GM23338 (cell line): ENCODE results near the gene MRAP. TPM values are rescaled to one million over a fixed set of nuclear protein-coding genes. Genes with fewer than 3 reads are reported as not detected.

Source experiments
- ATAC-seq: fragments of 200-7000 bp; cut with Tn5 transposase; 3 replicates; pipeline ENCODE4 v1.9.1; 2020
- DNase-seq: peaks from one replicate; pipeline ENCODE4 v3.0.0-alpha.2; 2015; ENCODE audit warnings: low spot score
- H2AFZ ChIP-seq: fragments of 200-600 bp; sonication (generic); 2 replicates; pipeline ENCODE4 v1.8.0; 2016; ENCODE audit warnings: antibody characterized with exemption, mild to moderate bottlenecking, moderate library complexity
- H3F3A ChIP-seq: fragments of 200-600 bp; sonication (generic); replicated peaks from 2 replicates; pipeline ENCODE4 v1.8.0; 2017; ENCODE audit warnings: antibody characterized with exemption, mixed run types, low read depth
- H3K27ac ChIP-seq: fragments of 200-600 bp; sonication (generic); 2 replicates; pipeline ENCODE4 v1.6.1; 2016; ENCODE audit warnings: low read depth
- H3K27me3 ChIP-seq: fragments of 200-600 bp; sonication (generic); 2 replicates; pipeline ENCODE4 v1.8.0; 2016; ENCODE audit warnings: mild to moderate bottlenecking, mixed run types, moderate library complexity; ENCODE audit not compliant: insufficient read depth
- H3K36me3 ChIP-seq: fragments of 200-600 bp; sonication (generic); 2 replicates; pipeline ENCODE4 v1.8.0; 2016; ENCODE audit warnings: mild to moderate bottlenecking; ENCODE audit not compliant: insufficient read depth
- H3K4me1 ChIP-seq: fragments of 200-600 bp; sonication (generic); 2 replicates; pipeline ENCODE4 v1.8.0; 2016; ENCODE audit warnings: mild to moderate bottlenecking, moderate library complexity; ENCODE audit not compliant: insufficient read depth
- H3K4me2 ChIP-seq: fragments of 200-600 bp; sonication (generic); 2 replicates; pipeline ENCODE4 v1.7.1; 2017; ENCODE audit warnings: mixed run types
- H3K4me3 ChIP-seq: fragments of 200-600 bp; sonication (generic); 2 replicates; pipeline ENCODE4 v1.6.1; 2016; ENCODE audit warnings: mixed run types
- H3K79me2 ChIP-seq: fragments of 200-600 bp; sonication (generic); replicated peaks from 2 replicates; pipeline ENCODE4 v1.8.0; 2017; ENCODE audit warnings: mild to moderate bottlenecking; ENCODE audit not compliant: insufficient read depth
- H3K9me2 ChIP-seq: fragments of 200-600 bp; sonication (generic); 2 replicates; pipeline ENCODE4 v1.8.0; 2017; ENCODE audit not compliant: insufficient read depth
- H4K20me1 ChIP-seq: fragments of 200-600 bp; sonication (generic); replicated peaks from 2 replicates; pipeline ENCODE4 v1.8.0; 2017; ENCODE audit warnings: mild to moderate bottlenecking; ENCODE audit not compliant: insufficient read depth
- H3K27ac Mint-ChIP-seq: 2 replicates; pipeline ENCODE4 v1.8.0; 2020; ENCODE audit warnings: inconsistent platforms, mild to moderate bottlenecking, moderate library complexity, mixed read lengths
- H3K27me3 Mint-ChIP-seq: 3 replicates; pipeline ENCODE4 v1.8.0; 2022; ENCODE audit warnings: low read depth, mild to moderate bottlenecking, moderate library complexity, mixed read lengths, inconsistent platforms; ENCODE audit not compliant: insufficient read depth, poor library complexity
- H3K36me3 Mint-ChIP-seq: 3 replicates; pipeline ENCODE4 v1.8.0; 2021; ENCODE audit warnings: low read depth, mild to moderate bottlenecking, inconsistent platforms, moderate library complexity, mixed read lengths
- H3K4me1 Mint-ChIP-seq: 3 replicates; pipeline ENCODE4 v1.8.0; 2020; ENCODE audit warnings: mild to moderate bottlenecking, inconsistent platforms, mixed read lengths
- H3K4me3 Mint-ChIP-seq: 3 replicates; pipeline ENCODE4 v1.8.0; 2021; ENCODE audit warnings: moderate library complexity, mild to moderate bottlenecking, inconsistent platforms, mixed read lengths
- H3K9me3 Mint-ChIP-seq: 3 replicates; pipeline ENCODE4 v1.8.0; 2020; ENCODE audit warnings: moderate library complexity, mild to moderate bottlenecking, inconsistent platforms, mixed read lengths
- CREB1 ChIP-seq: fragments of 250-450 bp; sonication (Bioruptor Pico); IDR thresholded peaks from 2 replicates; pipeline ENCODE4 v1.5.0; 2020; ENCODE audit warnings: low read depth, mild to moderate bottlenecking, moderate library complexity
- EZH2 ChIP-seq: fragments of 200-600 bp; sonication (generic); IDR thresholded peaks from one replicate; pipeline ENCODE4 v1.8.0; 2017; ENCODE audit warnings: antibody characterized with exemption, mild to moderate bottlenecking, low read depth; ENCODE audit not compliant: unreplicated experiment
- EZH2phosphoT487 ChIP-seq: fragments of 200-600 bp; sonication (generic); IDR thresholded peaks from one replicate; pipeline ENCODE4 v1.8.1; 2018; ENCODE audit warnings: antibody characterized with exemption; ENCODE audit not compliant: unreplicated experiment
- JUNB ChIP-seq: IDR thresholded peaks from one replicate; pipeline ENCODE4 v1.6.1; 2016; ENCODE audit warnings: antibody characterized with exemption; ENCODE audit not compliant: unreplicated experiment
- NANOG ChIP-seq: IDR thresholded peaks from 2 replicates; pipeline ENCODE4 v1.6.1; 2016; ENCODE audit warnings: antibody characterized with exemption, borderline replicate concordance
- POLR2AphosphoS5 ChIP-seq: IDR thresholded peaks from 2 replicates; pipeline ENCODE4 v1.6.1; 2016; ENCODE audit warnings: antibody characterized with exemption, low read depth
- STAT1 ChIP-seq: IDR thresholded peaks from one replicate; pipeline ENCODE4 v1.6.1; 2016; ENCODE audit warnings: antibody characterized with exemption; ENCODE audit not compliant: unreplicated experiment
- ZNF114 ChIP-seq: fragments of 250-450 bp; sonication (Bioruptor Pico); IDR thresholded peaks from 2 replicates; pipeline ENCODE4 v1.5.0; 2020; ENCODE audit warnings: mild to moderate bottlenecking, moderate library complexity
- ZNF331 ChIP-seq: fragments of 250-450 bp; sonication (Bioruptor Pico); IDR thresholded peaks from 2 replicates; pipeline ENCODE4 v1.5.0; 2020; ENCODE audit warnings: low read depth, mild to moderate bottlenecking, moderate library complexity
- polyA plus RNA-seq: library from polyadenylated mRNA; unstranded; fragments of >200 nt; fragmentation: Nextera tagmentation; extraction: Ambion mirVana; gene quantifications from 2 replicates; pipeline ENCODE4 v1.2.1, GENCODE V29; 2016
- total RNA-seq: library from RNA; depleted of rRNA; stranded (reverse); fragments of >200 nt; shearing (Covaris generic); gene quantifications from 2 replicates; pipeline ENCODE4 v1.2.3, GENCODE V29; 2014
- TF ChIP-seq, protein P1 (sequence below): fragments of 250-450 bp; sonication (Bioruptor Pico); IDR thresholded peaks from 2 replicates; pipeline ENCODE4 v1.5.0; 2020; ENCODE audit warnings: mild to moderate bottlenecking, moderate library complexity
- TF ChIP-seq, protein P2 (sequence below): IDR thresholded peaks from one replicate; pipeline ENCODE4 v1.6.1; 2018; ENCODE audit warnings: antibody characterized with exemption; ENCODE audit not compliant: unreplicated experiment
- TF ChIP-seq, protein P3 (sequence below), 2 experiments: fragments of 200-600 bp in 1 of 2; sonication (generic) in 1 of 2; conservative IDR thresholded peaks; 2 replicates each; pipeline versions ENCODE4 v1.5.1 to v1.6.1; 2016 to 2017; ENCODE audit warnings: antibody characterized with exemption in 2 of 2, low read depth in 2 of 2, mild to moderate bottlenecking in 2 of 2, moderate library complexity in 1 of 2
- TF ChIP-seq, protein P4 (sequence below): IDR thresholded peaks from 2 replicates; pipeline ENCODE4 v1.6.1; 2016; ENCODE audit warnings: antibody characterized with exemption

Gene MRAP
- total and polyA plus RNA-seq, 2 experiments from 2014 or later, result 0.78 TPM; not detected in 1

DNA sequence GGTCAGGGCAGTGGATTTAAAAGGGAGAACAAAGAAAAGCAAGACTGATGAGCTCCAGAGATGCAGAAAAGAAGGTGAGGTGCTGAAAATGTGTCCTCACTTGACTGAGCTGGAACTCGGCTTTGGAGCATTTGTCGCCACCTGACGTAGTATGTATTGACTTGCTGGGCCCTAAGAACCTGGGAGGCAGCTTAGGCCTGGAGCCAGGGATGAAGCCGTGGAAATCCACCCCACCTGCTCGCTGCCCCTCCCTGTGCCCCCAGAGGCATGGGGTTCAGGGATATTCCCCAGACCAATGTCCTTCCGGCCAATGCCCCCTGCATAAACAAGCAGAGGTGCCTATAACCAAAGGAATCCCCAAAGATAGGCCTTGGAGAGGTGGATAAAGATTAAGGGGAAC lies 14.3 kb downstream of the MRAP start:
- H3K9me2 ChIP-seq, result no peaks in the 10 kb centered on the region
- no peak for TF ChIP-seq JUNB
- no peak for TF ChIP-seq EZH2
- TF ChIP-seq, protein P1, sequence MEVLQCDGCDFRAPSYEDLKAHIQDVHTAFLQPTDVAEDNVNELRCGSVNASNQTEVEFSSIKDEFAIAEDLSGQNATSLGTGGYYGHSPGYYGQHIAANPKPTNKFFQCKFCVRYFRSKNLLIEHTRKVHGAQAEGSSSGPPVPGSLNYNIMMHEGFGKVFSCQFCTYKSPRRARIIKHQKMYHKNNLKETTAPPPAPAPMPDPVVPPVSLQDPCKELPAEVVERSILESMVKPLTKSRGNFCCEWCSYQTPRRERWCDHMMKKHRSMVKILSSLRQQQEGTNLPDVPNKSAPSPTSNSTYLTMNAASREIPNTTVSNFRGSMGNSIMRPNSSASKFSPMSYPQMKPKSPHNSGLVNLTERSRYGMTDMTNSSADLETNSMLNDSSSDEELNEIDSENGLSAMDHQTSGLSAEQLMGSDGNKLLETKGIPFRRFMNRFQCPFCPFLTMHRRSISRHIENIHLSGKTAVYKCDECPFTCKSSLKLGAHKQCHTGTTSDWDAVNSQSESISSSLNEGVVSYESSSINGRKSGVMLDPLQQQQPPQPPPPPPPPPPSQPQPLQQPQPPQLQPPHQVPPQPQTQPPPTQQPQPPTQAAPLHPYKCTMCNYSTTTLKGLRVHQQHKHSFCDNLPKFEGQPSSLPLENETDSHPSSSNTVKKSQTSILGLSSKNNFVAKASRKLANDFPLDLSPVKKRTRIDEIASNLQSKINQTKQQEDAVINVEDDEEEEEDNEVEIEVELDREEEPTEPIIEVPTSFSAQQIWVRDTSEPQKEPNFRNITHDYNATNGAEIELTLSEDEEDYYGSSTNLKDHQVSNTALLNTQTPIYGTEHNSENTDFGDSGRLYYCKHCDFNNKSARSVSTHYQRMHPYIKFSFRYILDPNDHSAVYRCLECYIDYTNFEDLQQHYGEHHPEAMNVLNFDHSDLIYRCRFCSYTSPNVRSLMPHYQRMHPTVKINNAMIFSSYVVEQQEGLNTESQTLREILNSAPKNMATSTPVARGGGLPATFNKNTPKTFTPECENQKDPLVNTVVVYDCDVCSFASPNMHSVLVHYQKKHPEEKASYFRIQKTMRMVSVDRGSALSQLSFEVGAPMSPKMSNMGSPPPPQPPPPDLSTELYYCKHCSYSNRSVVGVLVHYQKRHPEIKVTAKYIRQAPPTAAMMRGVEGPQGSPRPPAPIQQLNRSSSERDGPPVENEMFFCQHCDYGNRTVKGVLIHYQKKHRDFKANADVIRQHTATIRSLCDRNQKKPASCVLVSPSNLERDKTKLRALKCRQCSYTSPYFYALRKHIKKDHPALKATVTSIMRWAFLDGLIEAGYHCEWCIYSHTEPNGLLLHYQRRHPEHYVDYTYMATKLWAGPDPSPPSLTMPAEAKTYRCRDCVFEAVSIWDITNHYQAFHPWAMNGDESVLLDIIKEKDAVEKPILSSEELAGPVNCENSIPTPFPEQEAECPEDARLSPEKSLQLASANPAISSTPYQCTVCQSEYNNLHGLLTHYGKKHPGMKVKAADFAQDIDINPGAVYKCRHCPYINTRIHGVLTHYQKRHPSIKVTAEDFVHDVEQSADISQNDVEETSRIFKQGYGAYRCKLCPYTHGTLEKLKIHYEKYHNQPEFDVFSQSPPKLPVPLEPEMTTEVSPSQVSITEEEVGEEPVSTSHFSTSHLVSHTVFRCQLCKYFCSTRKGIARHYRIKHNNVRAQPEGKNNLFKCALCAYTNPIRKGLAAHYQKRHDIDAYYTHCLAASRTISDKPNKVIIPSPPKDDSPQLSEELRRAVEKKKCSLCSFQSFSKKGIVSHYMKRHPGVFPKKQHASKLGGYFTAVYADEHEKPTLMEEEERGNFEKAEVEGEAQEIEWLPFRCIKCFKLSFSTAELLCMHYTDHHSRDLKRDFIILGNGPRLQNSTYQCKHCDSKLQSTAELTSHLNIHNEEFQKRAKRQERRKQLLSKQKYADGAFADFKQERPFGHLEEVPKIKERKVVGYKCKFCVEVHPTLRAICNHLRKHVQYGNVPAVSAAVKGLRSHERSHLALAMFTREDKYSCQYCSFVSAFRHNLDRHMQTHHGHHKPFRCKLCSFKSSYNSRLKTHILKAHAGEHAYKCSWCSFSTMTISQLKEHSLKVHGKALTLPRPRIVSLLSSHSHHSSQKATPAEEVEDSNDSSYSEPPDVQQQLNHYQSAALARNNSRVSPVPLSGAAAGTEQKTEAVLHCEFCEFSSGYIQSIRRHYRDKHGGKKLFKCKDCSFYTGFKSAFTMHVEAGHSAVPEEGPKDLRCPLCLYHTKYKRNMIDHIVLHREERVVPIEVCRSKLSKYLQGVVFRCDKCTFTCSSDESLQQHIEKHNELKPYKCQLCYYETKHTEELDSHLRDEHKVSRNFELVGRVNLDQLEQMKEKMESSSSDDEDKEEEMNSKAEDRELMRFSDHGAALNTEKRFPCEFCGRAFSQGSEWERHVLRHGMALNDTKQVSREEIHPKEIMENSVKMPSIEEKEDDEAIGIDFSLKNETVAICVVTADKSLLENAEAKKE (CRISPR knock-in tag), result no peak
- no peak for TF ChIP-seq ZNF331 (CRISPR knock-in tag)
- TF ChIP-seq EZH2phosphoT487, result no peak
- TF ChIP-seq POLR2AphosphoS5, result no peak
- TF ChIP-seq, protein P2, sequence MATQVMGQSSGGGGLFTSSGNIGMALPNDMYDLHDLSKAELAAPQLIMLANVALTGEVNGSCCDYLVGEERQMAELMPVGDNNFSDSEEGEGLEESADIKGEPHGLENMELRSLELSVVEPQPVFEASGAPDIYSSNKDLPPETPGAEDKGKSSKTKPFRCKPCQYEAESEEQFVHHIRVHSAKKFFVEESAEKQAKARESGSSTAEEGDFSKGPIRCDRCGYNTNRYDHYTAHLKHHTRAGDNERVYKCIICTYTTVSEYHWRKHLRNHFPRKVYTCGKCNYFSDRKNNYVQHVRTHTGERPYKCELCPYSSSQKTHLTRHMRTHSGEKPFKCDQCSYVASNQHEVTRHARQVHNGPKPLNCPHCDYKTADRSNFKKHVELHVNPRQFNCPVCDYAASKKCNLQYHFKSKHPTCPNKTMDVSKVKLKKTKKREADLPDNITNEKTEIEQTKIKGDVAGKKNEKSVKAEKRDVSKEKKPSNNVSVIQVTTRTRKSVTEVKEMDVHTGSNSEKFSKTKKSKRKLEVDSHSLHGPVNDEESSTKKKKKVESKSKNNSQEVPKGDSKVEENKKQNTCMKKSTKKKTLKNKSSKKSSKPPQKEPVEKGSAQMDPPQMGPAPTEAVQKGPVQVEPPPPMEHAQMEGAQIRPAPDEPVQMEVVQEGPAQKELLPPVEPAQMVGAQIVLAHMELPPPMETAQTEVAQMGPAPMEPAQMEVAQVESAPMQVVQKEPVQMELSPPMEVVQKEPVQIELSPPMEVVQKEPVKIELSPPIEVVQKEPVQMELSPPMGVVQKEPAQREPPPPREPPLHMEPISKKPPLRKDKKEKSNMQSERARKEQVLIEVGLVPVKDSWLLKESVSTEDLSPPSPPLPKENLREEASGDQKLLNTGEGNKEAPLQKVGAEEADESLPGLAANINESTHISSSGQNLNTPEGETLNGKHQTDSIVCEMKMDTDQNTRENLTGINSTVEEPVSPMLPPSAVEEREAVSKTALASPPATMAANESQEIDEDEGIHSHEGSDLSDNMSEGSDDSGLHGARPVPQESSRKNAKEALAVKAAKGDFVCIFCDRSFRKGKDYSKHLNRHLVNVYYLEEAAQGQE, result no peak
- TF ChIP-seq, protein P3, sequence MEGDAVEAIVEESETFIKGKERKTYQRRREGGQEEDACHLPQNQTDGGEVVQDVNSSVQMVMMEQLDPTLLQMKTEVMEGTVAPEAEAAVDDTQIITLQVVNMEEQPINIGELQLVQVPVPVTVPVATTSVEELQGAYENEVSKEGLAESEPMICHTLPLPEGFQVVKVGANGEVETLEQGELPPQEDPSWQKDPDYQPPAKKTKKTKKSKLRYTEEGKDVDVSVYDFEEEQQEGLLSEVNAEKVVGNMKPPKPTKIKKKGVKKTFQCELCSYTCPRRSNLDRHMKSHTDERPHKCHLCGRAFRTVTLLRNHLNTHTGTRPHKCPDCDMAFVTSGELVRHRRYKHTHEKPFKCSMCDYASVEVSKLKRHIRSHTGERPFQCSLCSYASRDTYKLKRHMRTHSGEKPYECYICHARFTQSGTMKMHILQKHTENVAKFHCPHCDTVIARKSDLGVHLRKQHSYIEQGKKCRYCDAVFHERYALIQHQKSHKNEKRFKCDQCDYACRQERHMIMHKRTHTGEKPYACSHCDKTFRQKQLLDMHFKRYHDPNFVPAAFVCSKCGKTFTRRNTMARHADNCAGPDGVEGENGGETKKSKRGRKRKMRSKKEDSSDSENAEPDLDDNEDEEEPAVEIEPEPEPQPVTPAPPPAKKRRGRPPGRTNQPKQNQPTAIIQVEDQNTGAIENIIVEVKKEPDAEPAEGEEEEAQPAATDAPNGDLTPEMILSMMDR (conservative IDR thresholded peaks at IDR 0.05; ENCODE audit: low read depth in 2 of 2), result no peak
- TF ChIP-seq CREB1 (CRISPR knock-in tag), result no peak
- TF ChIP-seq, protein P4, sequence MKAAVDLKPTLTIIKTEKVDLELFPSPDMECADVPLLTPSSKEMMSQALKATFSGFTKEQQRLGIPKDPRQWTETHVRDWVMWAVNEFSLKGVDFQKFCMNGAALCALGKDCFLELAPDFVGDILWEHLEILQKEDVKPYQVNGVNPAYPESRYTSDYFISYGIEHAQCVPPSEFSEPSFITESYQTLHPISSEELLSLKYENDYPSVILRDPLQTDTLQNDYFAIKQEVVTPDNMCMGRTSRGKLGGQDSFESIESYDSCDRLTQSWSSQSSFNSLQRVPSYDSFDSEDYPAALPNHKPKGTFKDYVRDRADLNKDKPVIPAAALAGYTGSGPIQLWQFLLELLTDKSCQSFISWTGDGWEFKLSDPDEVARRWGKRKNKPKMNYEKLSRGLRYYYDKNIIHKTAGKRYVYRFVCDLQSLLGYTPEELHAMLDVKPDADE, result no peak
- TF ChIP-seq STAT1, result no peak
- TF ChIP-seq ZNF114 (CRISPR knock-in tag), result no peak
- no peak for TF ChIP-seq NANOG
- no peaks in the 10 kb centered on the region for H3K27me3 ChIP-seq
- H3K27ac Mint-ChIP-seq, result no peak overlapping the region
- H3K4me1 ChIP-seq, result no peaks in the 10 kb centered on the region
- H3K4me1 Mint-ChIP-seq, result peaks cover 4% of the 10 kb centered on the region; the same call in 1 of the 3 replicates
- peaks cover 5% of the 10 kb centered on the region for H3K27me3 Mint-ChIP-seq
- H3K36me3 ChIP-seq, result peaks cover 23% of the 10 kb centered on the region
- H3F3A ChIP-seq, result no peaks in the 10 kb centered on the region
- H4K20me1 ChIP-seq, result peaks cover 3% of the 10 kb centered on the region
- no peaks in the 10 kb centered on the region; the same call in 1 of the 2 replicates for H3K79me2 ChIP-seq
- ATAC-seq (no peak), DNase-seq (no peak)
- H3K9me3 Mint-ChIP-seq, result no peaks in the 10 kb centered on the region
- no peak overlapping the region for H2AFZ ChIP-seq
- no peak overlapping the region for H3K4me2 ChIP-seq
- no peak overlapping the region for H3K4me3 Mint-ChIP-seq
- H3K36me3 Mint-ChIP-seq, result peaks cover 46% of the 10 kb centered on the region
- no peak overlapping the region for H3K27ac ChIP-seq
- H3K4me3 ChIP-seq, result no peak overlapping the region
